ENCODE results near the gene TCF19.

TCF19 gene

DNA sequence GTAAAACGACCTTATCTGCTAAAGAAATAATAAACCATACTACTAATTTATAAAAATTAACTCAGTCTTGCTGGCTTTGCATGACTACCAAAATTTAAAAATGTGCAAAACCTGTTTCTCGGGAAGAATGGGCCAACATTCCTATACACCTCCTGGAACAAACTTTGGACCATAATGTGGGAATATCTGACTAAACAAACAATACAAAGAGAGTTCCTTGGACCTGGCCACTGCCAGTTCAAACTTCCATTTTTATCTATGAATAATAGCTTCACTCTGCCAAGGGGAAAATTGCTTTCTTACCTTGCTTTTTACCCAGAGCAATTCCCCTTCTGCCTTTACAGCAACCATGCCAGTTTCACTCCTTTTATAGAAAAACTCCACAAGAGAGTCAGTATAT is 50.7 kb downstream of the TCF19 start:
- no peak for DNase-seq (ENCODE audit: low read depth)

- DNase-seq (ENCODE audit: low read depth), result no peak
Measured at GRCh38 chr6:31210123-31210522, 51.7 kb downstream of the TCF19 start.

DNA sequence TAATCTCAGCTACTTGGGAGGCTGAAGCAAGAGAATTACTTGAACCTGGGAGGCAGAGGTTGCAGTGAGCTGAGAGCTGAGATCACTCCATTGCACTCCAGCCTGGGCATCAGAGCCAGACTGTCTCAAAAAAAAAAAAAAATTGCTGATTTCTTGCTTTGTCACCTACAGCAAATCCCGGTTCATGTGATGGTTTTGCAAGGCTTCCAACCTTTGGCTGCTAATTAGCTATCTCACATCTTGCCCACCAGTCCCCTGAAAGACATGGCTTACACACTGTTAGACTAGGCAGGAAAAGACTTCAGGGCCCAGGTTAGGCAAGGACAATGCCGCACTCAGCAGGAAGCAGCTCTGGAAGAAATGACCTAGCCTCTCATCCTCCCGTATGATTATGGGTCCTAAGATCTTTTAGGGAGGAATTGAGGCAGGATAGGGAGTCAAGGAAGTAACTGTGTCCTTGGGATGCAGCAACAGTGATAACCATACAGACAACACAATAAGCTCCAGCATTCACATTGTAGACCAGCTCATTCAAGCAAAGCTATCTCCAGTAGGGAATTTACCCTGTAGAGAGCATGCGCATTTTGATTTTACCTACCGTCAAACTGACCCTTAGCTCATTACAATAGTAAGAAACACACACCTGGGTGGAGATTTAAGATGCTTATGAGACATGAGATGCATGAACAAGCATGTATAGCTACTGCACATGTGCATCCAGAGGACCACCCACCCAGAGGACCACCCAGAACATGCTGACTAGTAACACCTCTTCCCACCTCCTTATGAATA is 52.5 kb downstream of the TCF19 start:
- DNase-seq (ENCODE audit: low read depth), result no peak

Data from activated T-cell treated with anti-CD3 and anti-CD28 coated beads for 48 hours (primary cell).